Mesothelial cell of epicardium (in vitro differentiated cells): ENCODE results near the gene NCK2. TPM values are rescaled to one million over a fixed set of nuclear protein-coding genes. Genes with fewer than 3 reads are reported as not detected.

Experiments
- DNase-seq, 2 experiments: peaks; one replicate each; pipeline ENCODE4 v3.0.0; 2021; ENCODE audit warnings: low spot score in 2 of 2; ENCODE audit not compliant: unreplicated experiment in 2 of 2
- H3K27ac Mint-ChIP-seq: 2 replicates; pipeline ENCODE4 v1.8.0; 2021; ENCODE audit warnings: mixed read lengths
- H3K27me3 Mint-ChIP-seq: 2 replicates; pipeline ENCODE4 v1.8.0; 2021; ENCODE audit warnings: low read depth, mixed read lengths
- H3K36me3 Mint-ChIP-seq: 2 replicates; pipeline ENCODE4 v1.8.0; 2021; ENCODE audit warnings: mixed read lengths
- H3K4me1 Mint-ChIP-seq: 2 replicates; pipeline ENCODE4 v1.8.0; 2021; ENCODE audit warnings: mixed read lengths
- H3K4me3 Mint-ChIP-seq: 2 replicates; pipeline ENCODE4 v1.8.0; 2021; ENCODE audit warnings: mild to moderate bottlenecking, moderate library complexity, mixed read lengths
- H3K9me3 Mint-ChIP-seq: 2 replicates; pipeline ENCODE4 v1.8.0; 2021; ENCODE audit warnings: mixed read lengths
- total RNA-seq: library from RNA; stranded (reverse); gene quantifications from 3 replicates; pipeline ENCODE4 v1.2.1, GENCODE V29; 2021
- TF ChIP-seq, protein P1 (sequence below): fragments of 200-600 bp; sonication (generic); IDR thresholded peaks from one replicate; pipeline ENCODE4 v1.5.0; 2021; ENCODE audit warnings: antibody characterized with exemption; ENCODE audit not compliant: unreplicated experiment

NCK2 gene
- total RNA-seq, 1 donor from 2014 or later: 59.5 TPM

GRCh38 chr2:105777506-105778055 lies 32.9 kb downstream of the NCK2 start:
- DNase-seq: no peak
- H3K4me3 Mint-ChIP-seq: no peak overlapping the region
- H3K36me3 Mint-ChIP-seq: no peaks in the 10 kb centered on the region
- H3K27ac Mint-ChIP-seq: no peak overlapping the region
- H3K9me3 Mint-ChIP-seq: no peaks in the 10 kb centered on the region
- H3K27me3 Mint-ChIP-seq: no peaks in the 10 kb centered on the region
- TF ChIP-seq, protein P1, sequence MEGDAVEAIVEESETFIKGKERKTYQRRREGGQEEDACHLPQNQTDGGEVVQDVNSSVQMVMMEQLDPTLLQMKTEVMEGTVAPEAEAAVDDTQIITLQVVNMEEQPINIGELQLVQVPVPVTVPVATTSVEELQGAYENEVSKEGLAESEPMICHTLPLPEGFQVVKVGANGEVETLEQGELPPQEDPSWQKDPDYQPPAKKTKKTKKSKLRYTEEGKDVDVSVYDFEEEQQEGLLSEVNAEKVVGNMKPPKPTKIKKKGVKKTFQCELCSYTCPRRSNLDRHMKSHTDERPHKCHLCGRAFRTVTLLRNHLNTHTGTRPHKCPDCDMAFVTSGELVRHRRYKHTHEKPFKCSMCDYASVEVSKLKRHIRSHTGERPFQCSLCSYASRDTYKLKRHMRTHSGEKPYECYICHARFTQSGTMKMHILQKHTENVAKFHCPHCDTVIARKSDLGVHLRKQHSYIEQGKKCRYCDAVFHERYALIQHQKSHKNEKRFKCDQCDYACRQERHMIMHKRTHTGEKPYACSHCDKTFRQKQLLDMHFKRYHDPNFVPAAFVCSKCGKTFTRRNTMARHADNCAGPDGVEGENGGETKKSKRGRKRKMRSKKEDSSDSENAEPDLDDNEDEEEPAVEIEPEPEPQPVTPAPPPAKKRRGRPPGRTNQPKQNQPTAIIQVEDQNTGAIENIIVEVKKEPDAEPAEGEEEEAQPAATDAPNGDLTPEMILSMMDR: no peak
- peaks cover 47% of the 10 kb centered on the region for H3K4me1 Mint-ChIP-seq

DNA sequence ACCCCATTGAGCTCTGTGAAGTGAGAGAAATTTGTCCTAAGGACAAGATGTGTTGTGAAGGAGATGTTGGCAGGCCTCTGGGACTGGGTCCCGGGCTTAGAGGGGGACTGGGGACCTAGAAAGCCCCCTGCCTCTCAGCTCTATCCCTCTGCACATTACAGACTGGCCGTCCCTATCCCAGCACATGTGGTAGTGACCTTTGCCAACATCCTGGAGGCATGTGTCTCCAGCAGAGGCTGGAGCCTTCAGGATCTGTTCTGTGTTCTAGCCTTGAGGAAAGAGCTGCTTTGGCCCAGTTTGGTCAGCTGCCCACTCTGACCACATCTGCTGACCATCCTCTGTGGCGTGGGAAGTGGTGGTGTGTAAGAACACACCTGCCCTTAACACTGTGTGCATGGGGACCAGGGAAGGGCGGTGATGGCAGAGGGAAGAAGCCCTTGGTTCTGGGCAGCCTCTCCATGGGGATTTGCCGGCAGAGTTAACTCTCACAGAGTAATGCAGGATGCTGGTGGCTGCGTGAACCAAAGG lies 33.4 kb downstream of the NCK2 start:
- no peak for DNase-seq
- Mint-ChIP-seq H3K4me3 (no peak overlapping the region), H3K27me3 (no peaks in the 10 kb centered on the region), H3K4me1 (peaks cover 43% of the 10 kb centered on the region), H3K36me3 (no peaks in the 10 kb centered on the region), H3K9me3 (no peaks in the 10 kb centered on the region), H3K27ac (no peak overlapping the region)
- TF ChIP-seq, protein P1: no peak

DNA sequence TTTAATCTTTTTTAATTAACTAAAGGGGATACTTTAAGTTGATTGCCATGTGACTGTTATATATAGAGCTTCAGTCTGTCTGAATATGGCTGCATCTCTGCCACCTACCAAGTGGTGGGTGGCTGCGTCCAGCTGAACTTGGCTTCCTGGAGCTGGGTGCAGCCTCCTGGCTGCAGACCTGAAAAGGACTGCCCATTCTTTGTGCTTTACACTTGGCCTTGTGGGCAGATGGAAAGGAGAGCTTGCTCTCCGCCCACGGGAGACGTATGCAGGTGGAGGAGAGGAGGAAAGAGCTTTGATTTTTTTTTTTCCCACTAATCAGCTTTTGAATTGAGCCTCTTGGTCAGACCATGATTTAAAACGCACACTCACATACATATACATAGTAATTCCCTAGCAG lies 34.7 kb downstream of the NCK2 start:
- no peaks in the 10 kb centered on the region for H3K36me3 Mint-ChIP-seq

DNA sequence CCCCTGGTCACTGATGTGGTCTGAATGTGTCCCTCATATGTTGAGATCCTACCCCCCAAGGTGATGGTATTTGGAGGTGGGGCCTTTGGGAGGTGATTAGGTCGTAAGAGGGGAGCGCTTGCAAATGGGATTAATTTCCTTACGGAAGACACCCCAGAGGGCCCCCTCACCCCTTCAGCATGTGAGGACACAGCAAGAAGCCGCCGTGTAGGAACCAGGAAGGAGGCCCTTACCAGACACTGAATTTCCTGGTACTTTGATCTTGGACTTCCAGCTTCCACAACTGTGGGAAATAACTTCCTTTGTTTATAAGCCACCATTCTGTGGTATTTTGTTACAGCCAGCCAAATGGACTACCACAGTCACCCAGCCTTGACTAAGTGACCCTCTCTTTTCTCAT lies 35.9 kb downstream of the NCK2 start:
- no peak for DNase-seq
- no peak overlapping the region for H3K27ac Mint-ChIP-seq
- peaks cover 27% of the 10 kb centered on the region for H3K4me1 Mint-ChIP-seq
- TF ChIP-seq, protein P1: no peak
- no peaks in the 10 kb centered on the region for H3K36me3 Mint-ChIP-seq
- H3K4me3 Mint-ChIP-seq: no peak overlapping the region
- H3K9me3 Mint-ChIP-seq: no peaks in the 10 kb centered on the region
- no peaks in the 10 kb centered on the region for H3K27me3 Mint-ChIP-seq

More for the DNA sequence above, 34.7 kb downstream of the NCK2 start:
- Mint-ChIP-seq H3K27ac (peak overlapping the region; percentile 23), H3K4me1 (peaks cover 35% of the 10 kb centered on the region), H3K4me3 (no peak overlapping the region), H3K27me3 (no peaks in the 10 kb centered on the region), H3K9me3 (no peaks in the 10 kb centered on the region)
- TF ChIP-seq, protein P1: no peak
- no peak for DNase-seq

GRCh38 chr2:105781274-105781978 lies 36.7 kb downstream of the NCK2 start:
- no peak for DNase-seq
- Mint-ChIP-seq H3K9me3 (no peaks in the 10 kb centered on the region), H3K27ac (no peak overlapping the region), H3K4me1 (peaks cover 25% of the 10 kb centered on the region), H3K4me3 (no peak overlapping the region), H3K27me3 (no peaks in the 10 kb centered on the region), H3K36me3 (no peaks in the 10 kb centered on the region)
- TF ChIP-seq, protein P1: no peak
